ENCODE results near the gene HOXC9.

The HOXC9 gene

DNA sequence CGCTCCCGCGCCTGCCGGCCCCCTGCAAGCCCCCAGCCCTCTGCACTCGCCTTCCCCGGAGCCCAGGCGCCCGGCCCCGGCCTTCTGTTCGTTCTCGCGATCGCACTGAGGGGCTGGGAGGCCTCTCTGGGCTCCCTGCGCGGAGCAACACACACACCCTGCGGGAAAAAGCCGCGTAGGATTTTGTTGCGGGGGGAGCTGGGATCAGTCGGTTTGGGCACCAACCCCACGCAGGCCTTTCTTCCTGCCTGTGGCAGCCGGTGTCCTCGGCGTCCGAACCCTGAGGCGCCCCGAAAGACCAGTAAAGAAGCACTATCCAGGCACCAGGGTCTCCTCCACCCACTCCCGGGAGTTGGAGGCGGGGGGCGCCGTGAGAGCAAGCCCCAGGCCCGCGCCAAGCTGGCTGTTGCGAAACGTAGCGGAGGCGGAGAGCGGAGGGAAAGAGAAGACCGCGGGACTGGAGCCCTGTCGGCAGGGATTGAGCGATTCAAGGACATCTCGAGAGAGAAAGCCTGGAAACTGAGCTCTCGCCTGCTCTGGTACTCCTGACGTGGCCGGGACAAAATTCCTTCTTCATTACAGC lies 31.0 kb downstream of the HOXC9 start:
- ATAC-seq (ENCODE audit: insufficient read depth, low read depth) (no peak), DNase-seq (no peak)
- Histone ChIP-seq H2AFZ (ENCODE audit: low read depth, low read length) (no peak overlapping the region), H3K4me2 (ENCODE audit: insufficient read depth, low read length) (no peak overlapping the region), H3K27me3 (ENCODE audit: insufficient read depth, low read length, poor library complexity) (peaks cover 15% of the 10 kb centered on the region), H3K9me3 (ENCODE audit: insufficient read depth, low read length, severe bottlenecking) (no peaks in the 10 kb centered on the region), H3K79me2 (ENCODE audit: insufficient read depth, low read length) (no peaks in the 10 kb centered on the region), H3K4me1 (ENCODE audit: insufficient read depth, low read length) (no peaks in the 10 kb centered on the region), H3K27ac (ENCODE audit: low read length) (no peak overlapping the region), H3K9ac (ENCODE audit: low read depth, low read length) (no peak overlapping the region), H3K36me3 (ENCODE audit: insufficient read depth, low read length) (no peaks in the 10 kb centered on the region), H3K4me3 (ENCODE audit: low read depth in 1 of 2, low read length in 2 of 2) (no peak overlapping the region), H4K20me1 (ENCODE audit: insufficient read depth, low read length) (no peaks in the 10 kb centered on the region)
- no peak for TF ChIP-seq EZH2 (IDR thresholded peaks at IDR 0.05; ENCODE audit: borderline replicate concordance, low read depth, low read length, severe bottlenecking)
- TF ChIP-seq, protein P1, sequence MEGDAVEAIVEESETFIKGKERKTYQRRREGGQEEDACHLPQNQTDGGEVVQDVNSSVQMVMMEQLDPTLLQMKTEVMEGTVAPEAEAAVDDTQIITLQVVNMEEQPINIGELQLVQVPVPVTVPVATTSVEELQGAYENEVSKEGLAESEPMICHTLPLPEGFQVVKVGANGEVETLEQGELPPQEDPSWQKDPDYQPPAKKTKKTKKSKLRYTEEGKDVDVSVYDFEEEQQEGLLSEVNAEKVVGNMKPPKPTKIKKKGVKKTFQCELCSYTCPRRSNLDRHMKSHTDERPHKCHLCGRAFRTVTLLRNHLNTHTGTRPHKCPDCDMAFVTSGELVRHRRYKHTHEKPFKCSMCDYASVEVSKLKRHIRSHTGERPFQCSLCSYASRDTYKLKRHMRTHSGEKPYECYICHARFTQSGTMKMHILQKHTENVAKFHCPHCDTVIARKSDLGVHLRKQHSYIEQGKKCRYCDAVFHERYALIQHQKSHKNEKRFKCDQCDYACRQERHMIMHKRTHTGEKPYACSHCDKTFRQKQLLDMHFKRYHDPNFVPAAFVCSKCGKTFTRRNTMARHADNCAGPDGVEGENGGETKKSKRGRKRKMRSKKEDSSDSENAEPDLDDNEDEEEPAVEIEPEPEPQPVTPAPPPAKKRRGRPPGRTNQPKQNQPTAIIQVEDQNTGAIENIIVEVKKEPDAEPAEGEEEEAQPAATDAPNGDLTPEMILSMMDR (IDR thresholded peaks at IDR 0.05; ENCODE audit: borderline replicate concordance, extremely low read depth, low read length, poor library complexity, severe bottlenecking), result no peak

- H3K4me2 ChIP-seq (ENCODE audit: insufficient read depth, low read length), result no peak overlapping the region
- no peak overlapping the region for H3K27ac ChIP-seq (ENCODE audit: low read length)
- no peaks in the 10 kb centered on the region for H4K20me1 ChIP-seq (ENCODE audit: insufficient read depth, low read length)
- no peak for TF ChIP-seq EZH2 (IDR thresholded peaks at IDR 0.05; ENCODE audit: borderline replicate concordance, low read depth, low read length, severe bottlenecking)
- TF ChIP-seq, protein P1 (IDR thresholded peaks at IDR 0.05; ENCODE audit: borderline replicate concordance, extremely low read depth, low read length, poor library complexity, severe bottlenecking), result no peak
- no peaks in the 10 kb centered on the region for H3K4me1 ChIP-seq (ENCODE audit: insufficient read depth, low read length)
- no peak overlapping the region for H2AFZ ChIP-seq (ENCODE audit: low read depth, low read length)
- no peak overlapping the region for H3K9ac ChIP-seq (ENCODE audit: low read depth, low read length)
- H3K9me3 ChIP-seq (ENCODE audit: insufficient read depth, low read length, severe bottlenecking), result no peaks in the 10 kb centered on the region
- H3K79me2 ChIP-seq (ENCODE audit: insufficient read depth, low read length), result no peaks in the 10 kb centered on the region
- no peak for DNase-seq
- no peak for ATAC-seq (ENCODE audit: insufficient read depth, low read depth)
- H3K36me3 ChIP-seq (ENCODE audit: insufficient read depth, low read length), result no peaks in the 10 kb centered on the region
- peaks cover 11% of the 10 kb centered on the region for H3K27me3 ChIP-seq (ENCODE audit: insufficient read depth, low read length, poor library complexity)
- H3K4me3 ChIP-seq (ENCODE audit: low read depth in 1 of 2, low read length in 2 of 2), result no peak overlapping the region
Observed at GRCh38 chr12:54031480-54031879, 31.5 kb downstream of the HOXC9 start.

DNA sequence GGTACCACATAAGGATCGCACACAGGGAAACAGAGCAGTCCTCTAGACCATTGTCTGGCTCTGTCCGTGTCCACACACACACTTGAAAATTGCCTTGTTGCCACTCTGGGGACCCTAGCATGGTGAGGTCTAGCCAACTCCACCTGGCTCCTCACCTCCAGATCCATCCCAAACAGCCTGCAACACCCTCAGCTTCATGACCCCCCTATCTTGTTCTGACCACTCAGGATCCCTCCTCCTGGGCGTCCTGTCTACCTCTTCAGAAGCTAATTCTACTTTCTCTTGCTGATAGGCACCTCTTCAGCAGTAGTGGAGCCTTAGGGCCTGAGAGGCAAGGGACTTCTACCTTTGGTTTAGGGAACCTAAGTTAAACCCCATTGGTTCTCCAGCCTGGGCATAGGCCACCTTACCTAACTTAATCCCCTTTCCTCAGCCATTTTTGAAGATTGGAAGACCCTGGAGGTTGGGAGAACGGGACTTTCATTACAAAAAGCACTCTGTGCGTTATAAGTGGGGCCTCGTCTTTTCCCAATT lies 32.2 kb downstream of the HOXC9 start:
- H2AFZ ChIP-seq (ENCODE audit: low read depth, low read length), result no peak overlapping the region
- DNase-seq (no peak), ATAC-seq (ENCODE audit: insufficient read depth, low read depth) (peak; percentile 25; the same call in 1 of the 3 replicates)
- H3K79me2 ChIP-seq (ENCODE audit: insufficient read depth, low read length), result no peaks in the 10 kb centered on the region
- no peaks in the 10 kb centered on the region for H4K20me1 ChIP-seq (ENCODE audit: insufficient read depth, low read length)
- TF ChIP-seq, protein P1 (IDR thresholded peaks at IDR 0.05; ENCODE audit: borderline replicate concordance, extremely low read depth, low read length, poor library complexity, severe bottlenecking), result no peak
- no peak for TF ChIP-seq EZH2 (IDR thresholded peaks at IDR 0.05; ENCODE audit: borderline replicate concordance, low read depth, low read length, severe bottlenecking)
- no peaks in the 10 kb centered on the region for H3K9me3 ChIP-seq (ENCODE audit: insufficient read depth, low read length, severe bottlenecking)
- no peaks in the 10 kb centered on the region for H3K4me1 ChIP-seq (ENCODE audit: insufficient read depth, low read length)
- H3K4me3 ChIP-seq (ENCODE audit: low read depth in 1 of 2, low read length in 2 of 2), result no peak overlapping the region
- no peak overlapping the region for H3K27ac ChIP-seq (ENCODE audit: low read length)
- H3K4me2 ChIP-seq (ENCODE audit: insufficient read depth, low read length), result no peak overlapping the region
- H3K9ac ChIP-seq (ENCODE audit: low read depth, low read length), result no peak overlapping the region
- H3K36me3 ChIP-seq (ENCODE audit: insufficient read depth, low read length), result no peaks in the 10 kb centered on the region
- peaks cover 9% of the 10 kb centered on the region for H3K27me3 ChIP-seq (ENCODE audit: insufficient read depth, low read length, poor library complexity)
